SK-N-MC (cell line): ENCODE data around the gene TNIP1.

Experiments
- EZH2 ChIP-seq: fragments of 200-600 bp; sonication (generic); IDR thresholded peaks from one replicate; pipeline ENCODE4 v1.6.1; 2017; ENCODE audit warnings: antibody characterized with exemption
- POLR2AphosphoS5 ChIP-seq: IDR thresholded peaks from 2 replicates; pipeline ENCODE4 v1.6.1; 2012; ENCODE audit warnings: mild to moderate bottlenecking, low read depth, low read length, borderline replicate concordance

DNA sequence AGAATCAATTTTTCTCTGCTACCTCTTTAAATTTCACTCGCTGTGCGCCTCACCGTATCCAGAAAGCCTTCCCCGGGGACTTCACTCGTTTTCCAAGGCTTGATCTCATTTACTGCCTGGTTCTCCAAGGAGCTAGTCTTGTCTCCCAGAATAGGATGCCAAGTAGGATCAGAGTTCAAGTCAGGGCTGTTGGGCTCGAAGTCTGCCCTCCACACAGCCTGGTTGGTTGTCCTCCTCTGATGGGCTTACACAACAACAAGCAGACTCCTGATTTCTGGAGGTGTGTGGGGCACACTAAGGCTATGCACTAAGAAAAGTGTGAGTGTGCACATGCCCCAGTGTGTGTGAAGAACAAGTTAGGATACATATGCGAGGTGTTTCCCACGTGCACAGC, 14.0 kb upstream of the TNIP1 start:
- TF ChIP-seq EZH2 (no peak), POLR2AphosphoS5 (no peak)
